A673 (cell line): Measurements from ENCODE around the gene MMP24OS. TPM values are rescaled to one million over a fixed set of nuclear protein-coding genes. Genes with fewer than 3 reads are reported as not detected.
"Not testable (repeated sequence)": the region's sequence is repeated elsewhere in the genome, so short reads cannot be mapped to it uniquely, and the experiment has no call there.

Experiments used
- BruUV-seq: library from RNA; stranded (reverse); fragments of 400-500 nt; replicated peaks from 2 replicates; lab custom pipeline; 2021; lab: Mats Ljungman, UMichigan
- CTCF ChIA-PET: fragments of 300-600 bp; sonication (Branson Sonifier 250); formaldehyde crosslinking; loops from one replicate; lab custom pipeline; 2022; ENCODE audit warnings: antibody characterized with exemption; lab: Charles Lee
- POLR2A ChIA-PET: fragments of 300-600 bp; sonication (Branson Sonifier 250); formaldehyde crosslinking; loops from one replicate; lab custom pipeline; 2022; ENCODE audit warnings: antibody characterized with exemption; ENCODE audit not compliant: low non-redundant PET; lab: Charles Lee
- DNase-seq: peaks from one replicate; pipeline ENCODE4 v3.0.0-alpha.2; 2015; ENCODE audit warnings: low spot score
- H3K27ac ChIP-seq: fragments of 200-600 bp; sonication (generic); 2 replicates; pipeline ENCODE4 v1.5.1; 2016; ENCODE audit warnings: mixed run types, low read depth, mild to moderate bottlenecking, mixed read lengths, antibody characterized with exemption, low read length; ENCODE audit not compliant: poor library complexity, severe bottlenecking
- H3K27me3 ChIP-seq: fragments of 200-600 bp; sonication (generic); replicated peaks from 2 replicates; pipeline ENCODE4 v1.6.1; 2017; ENCODE audit warnings: mixed run types, low read depth, mild to moderate bottlenecking, mixed read lengths, antibody characterized with exemption, low read length; ENCODE audit not compliant: insufficient read depth, poor library complexity
- H3K36me3 ChIP-seq: fragments of 200-600 bp; sonication (generic); 2 replicates; pipeline ENCODE4 v1.6.1; 2016; ENCODE audit warnings: mixed run types, mild to moderate bottlenecking, mixed read lengths, antibody characterized with exemption, low read length; ENCODE audit not compliant: insufficient read depth, poor library complexity, severe bottlenecking
- H3K4me1 ChIP-seq: fragments of 200-600 bp; sonication (generic); 2 replicates; pipeline ENCODE4 v1.6.1; 2017; ENCODE audit warnings: mixed run types, mild to moderate bottlenecking, mixed read lengths, antibody characterized with exemption, low read length; ENCODE audit not compliant: insufficient read depth, poor library complexity, severe bottlenecking
- H3K4me3 ChIP-seq: fragments of 200-600 bp; sonication (generic); 2 replicates; pipeline ENCODE4 v1.5.1; 2016; ENCODE audit warnings: low read depth, mixed run types, mild to moderate bottlenecking, mixed read lengths, low read length; ENCODE audit not compliant: poor library complexity, severe bottlenecking
- H3K9me3 ChIP-seq: fragments of 200-600 bp; sonication (generic); 2 replicates; pipeline ENCODE4 v1.6.1; 2016; ENCODE audit warnings: mixed run types, low read depth, mild to moderate bottlenecking, mixed read lengths, antibody characterized with exemption, low read length; ENCODE audit not compliant: poor library complexity, severe bottlenecking
- CTCF ChIP-seq: fragments of 300-800, 200-600 bp; sonication (generic); conservative IDR thresholded peaks from 2 replicates; pipeline ENCODE4 v1.5.1; 2017; ENCODE audit warnings: low read depth, mild to moderate bottlenecking, antibody characterized with exemption, low read length, moderate library complexity, mixed read lengths
- EZH2 ChIP-seq: fragments of 200-600 bp; sonication (generic); IDR thresholded peaks from 2 replicates; pipeline ENCODE4 v1.6.1; 2017; ENCODE audit warnings: borderline replicate concordance, low read depth, mild to moderate bottlenecking, mixed read lengths, antibody characterized with exemption, low read length; ENCODE audit not compliant: poor library complexity, severe bottlenecking
- intact Hi-C: fragments of 100-400 bp; cut with micrococcal nuclease; formaldehyde crosslinking; loops from one replicate; pipeline ENCODE4 v1.10.0; 2022; ENCODE audit not compliant: unreplicated experiment
- total RNA-seq: library from RNA; stranded (reverse); gene quantifications from 2 replicates; pipeline ENCODE4 v1.2.3, GENCODE V29; 2021

Gene MMP24OS
- total RNA-seq, 1 experiment from 2014 or later = 26.2 TPM

GRCh38 chr20:35317416-35318210, 39.7 kb upstream of the MMP24OS start:
- intact Hi-C loops = no loop called here
- TF ChIP-seq CTCF (no peak), EZH2 (no peak)
- H3K4me3 ChIP-seq = no peak overlapping the region
- no peaks in the 10 kb centered on the region for H3K27me3 ChIP-seq
- no peaks in the 10 kb centered on the region for H3K36me3 ChIP-seq
- H3K27ac ChIP-seq = no peak overlapping the region
- ChIA-PET CTCF (no interaction called here), POLR2A (no interaction called here)
- H3K9me3 ChIP-seq = no peaks in the 10 kb centered on the region
- H3K4me1 ChIP-seq = peaks cover 8% of the 10 kb centered on the region
- DNase-seq = no peak
- BruUV-seq = no TSS peak

GRCh38 chr20:35316086-35316485, 38.2 kb upstream of the MMP24OS start:
- Histone ChIP-seq H3K4me3 (no peak overlapping the region), H3K4me1 (peaks cover 18% of the 10 kb centered on the region), H3K27me3 (no peaks in the 10 kb centered on the region), H3K36me3 (no peaks in the 10 kb centered on the region), H3K27ac (no peak overlapping the region), H3K9me3 (no peaks in the 10 kb centered on the region)
- TF ChIP-seq EZH2 (no peak), CTCF (no peak)
- intact Hi-C loops = no loop called here
- no TSS peak for BruUV-seq
- ChIA-PET POLR2A (no interaction called here), CTCF (no interaction called here)
- no peak for DNase-seq

GRCh38 chr20:35315632-35316020, 37.7 kb upstream of the MMP24OS start:
- H3K36me3 ChIP-seq, POLR2A ChIA-PET, BruUV-seq, H3K27me3 ChIP-seq, H3K4me3 ChIP-seq, H3K9me3 ChIP-seq, CTCF ChIA-PET, H3K27ac ChIP-seq, DNase-seq, intact Hi-C loops: not testable (repeated sequence)
- H3K4me1 ChIP-seq = peaks cover 18% of the 10 kb centered on the region
